ENCODE results near the gene YTHDF1.
"Not testable (repeated sequence)": the region's sequence is repeated elsewhere in the genome, so short reads cannot be mapped to it uniquely, and the experiment has no call there.

The YTHDF1 gene

DNA sequence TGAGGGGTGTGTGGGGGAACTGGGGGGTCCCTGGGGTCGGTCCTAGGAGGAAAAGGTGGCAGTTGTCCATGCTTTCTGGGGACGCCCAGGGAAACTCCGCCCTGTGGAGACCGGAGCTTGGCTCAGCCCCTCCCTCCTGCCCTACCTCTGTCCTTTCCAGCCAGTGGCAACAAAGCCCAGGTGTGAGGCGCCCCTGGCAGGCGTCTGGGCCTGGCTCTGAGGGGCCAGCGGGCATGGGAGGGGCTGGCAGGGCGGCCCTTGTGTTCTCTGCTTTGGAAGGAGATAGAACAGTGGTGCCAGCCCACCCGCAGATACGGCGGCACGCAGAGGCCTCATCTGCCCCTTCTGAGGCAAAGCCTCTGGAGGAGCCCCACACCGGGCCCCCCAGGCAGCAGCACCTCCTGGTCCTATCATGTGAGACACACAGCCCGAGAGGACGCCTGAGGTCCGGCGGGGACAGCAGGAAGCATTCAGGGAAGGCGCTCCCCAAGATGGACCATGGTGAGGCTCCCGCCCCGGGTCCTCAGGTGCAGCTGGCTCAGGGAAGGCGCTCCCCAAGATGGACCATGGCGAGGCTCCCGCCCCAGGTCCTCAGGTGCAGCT is 47.9 kb downstream of the YTHDF1 start:
- no peak for DNase-seq

- DNase-seq: no peak
These were observed 48.7 kb downstream of the YTHDF1 start for GRCh38 chr20:63167026-63167917.

DNA sequence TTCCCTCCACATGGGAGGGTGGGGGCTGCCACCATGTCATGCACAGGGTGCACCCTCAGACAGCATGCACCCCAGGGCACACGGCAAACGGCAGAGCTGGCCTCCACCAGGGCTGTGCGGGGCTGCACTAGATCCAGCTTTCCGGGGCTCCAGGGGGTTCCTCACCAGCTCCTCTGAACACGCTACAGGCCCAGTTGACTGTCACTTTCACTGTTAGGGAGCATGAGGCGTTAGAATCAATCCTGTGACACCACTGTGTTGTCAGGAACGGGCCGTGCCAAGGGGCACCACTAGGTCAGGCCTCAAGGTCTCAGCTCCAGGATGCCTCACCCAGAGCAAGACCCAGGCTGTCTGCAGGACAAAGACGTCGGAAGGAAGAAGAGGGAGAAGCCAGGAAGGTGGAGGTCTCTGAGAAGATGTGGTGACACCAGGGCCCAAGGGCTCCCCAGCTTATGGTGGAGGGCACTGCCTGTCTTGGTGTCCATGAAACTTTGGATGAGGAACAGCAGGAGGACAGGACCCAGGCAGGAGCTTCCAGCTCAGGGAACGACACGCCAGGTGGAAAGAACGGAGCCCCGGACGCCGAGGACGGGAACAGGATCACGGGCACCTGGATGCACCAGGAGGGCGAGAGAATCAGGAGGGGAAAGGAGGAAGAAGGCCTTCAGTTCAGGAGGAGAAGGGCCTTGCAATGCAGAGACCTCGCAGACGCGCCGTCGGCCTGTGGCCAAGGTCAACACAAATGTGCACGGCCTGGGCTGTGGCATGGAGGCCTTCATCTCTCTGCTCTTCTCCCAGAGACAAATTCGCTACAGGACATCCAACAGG is 49.5 kb downstream of the YTHDF1 start:
- DNase-seq: no peak

- DNase-seq: no peak
These were observed 50.4 kb downstream of the YTHDF1 start for GRCh38 chr20:63165356-63166192.

- no peak for DNase-seq
These were observed 51.2 kb downstream of the YTHDF1 start for GRCh38 chr20:63164484-63165355.

- no peak for DNase-seq
These were observed 52.1 kb downstream of the YTHDF1 start for GRCh38 chr20:63163596-63164483.

- no peak for DNase-seq
These were observed 52.8 kb downstream of the YTHDF1 start for GRCh38 chr20:63163171-63163570.

DNA sequence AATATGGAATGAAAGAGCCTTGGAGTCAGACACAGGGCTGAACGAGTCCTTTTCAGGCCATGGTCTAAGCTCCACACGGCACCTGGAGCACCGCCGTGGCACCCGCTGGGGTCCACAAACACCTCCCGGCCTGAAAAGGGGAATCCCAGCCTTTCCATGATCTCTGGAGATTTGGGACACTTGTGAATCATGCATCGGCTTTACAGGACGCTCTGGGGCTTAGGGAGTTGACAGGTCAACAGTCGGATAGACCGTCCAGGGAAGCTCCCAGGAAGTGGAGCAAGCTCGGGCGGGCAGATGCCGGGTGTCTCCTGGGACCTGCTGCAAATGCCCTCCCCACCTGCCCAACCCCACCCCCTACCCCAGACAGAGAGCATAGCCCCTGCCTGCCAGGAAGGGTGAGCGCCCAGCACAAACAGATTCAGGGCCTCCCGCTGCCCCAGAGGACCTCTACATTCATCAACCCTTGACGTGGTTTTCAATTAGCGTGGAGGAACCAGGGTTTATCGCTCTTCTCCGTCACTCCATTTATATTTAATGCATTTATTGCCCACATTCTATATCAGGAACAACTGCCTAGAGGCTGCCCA is 53.6 kb downstream of the YTHDF1 start:
- DNase-seq: no peak

DNA sequence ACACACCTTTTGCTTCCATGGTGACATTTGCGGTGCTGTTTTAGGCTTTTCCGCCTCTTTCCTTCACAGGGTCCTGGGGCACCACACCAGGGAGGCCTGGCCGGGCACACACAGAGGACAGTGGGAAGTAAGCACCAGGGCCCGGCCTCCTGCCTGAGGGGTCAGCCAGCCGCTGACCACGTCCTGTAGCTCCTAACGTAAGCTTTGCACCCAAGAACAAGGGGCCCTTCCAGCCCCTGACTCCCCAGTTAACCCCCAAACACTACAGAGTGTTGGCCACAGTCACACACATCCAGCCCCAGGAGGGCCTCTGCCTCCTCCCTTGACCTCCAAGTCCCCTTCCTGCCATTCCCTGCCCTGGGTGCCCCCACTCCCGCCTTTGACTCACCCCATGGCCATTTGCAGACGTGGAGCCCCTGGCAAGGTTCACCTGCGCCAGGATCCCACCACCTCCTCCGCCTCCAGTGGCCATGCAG is 54.7 kb downstream of the YTHDF1 start:
- DNase-seq: no peak

DNA sequence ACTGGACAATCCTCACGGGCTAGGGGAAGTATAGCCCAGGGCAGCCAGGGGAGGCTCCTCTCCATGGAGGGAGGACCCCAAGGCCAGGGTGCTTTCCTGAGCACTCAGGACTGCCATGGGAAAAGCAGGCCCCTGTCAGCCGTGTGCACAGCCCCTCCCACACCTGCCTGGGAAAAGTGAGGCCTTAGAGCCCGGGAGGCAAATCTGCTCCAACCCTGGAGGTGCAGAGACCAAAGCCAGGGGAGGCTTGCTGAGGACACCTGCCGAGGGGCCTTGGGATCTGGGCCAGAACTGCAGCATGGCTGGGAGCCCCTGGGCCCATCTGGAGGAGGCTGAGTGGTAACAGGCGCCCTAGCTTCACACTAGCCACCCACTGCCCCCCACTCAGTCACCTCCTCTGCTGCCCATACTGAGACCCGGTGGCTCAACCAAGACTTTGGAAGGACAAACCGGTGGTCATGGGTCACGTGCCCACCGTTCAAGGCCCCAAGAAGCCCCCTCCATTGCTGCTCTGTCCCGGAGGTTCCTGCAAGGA is 55.2 kb downstream of the YTHDF1 start:
- DNase-seq: no peak

GRCh38 chr20:63159826-63160640 is 55.9 kb downstream of the YTHDF1 start:
- DNase-seq: no peak

GRCh38 chr20:63159251-63159650 is 56.7 kb downstream of the YTHDF1 start:
- DNase-seq: not testable (repeated sequence)

- no peak for DNase-seq
These were observed 57.1 kb downstream of the YTHDF1 start for GRCh38 chr20:63158845-63159244.

- DNase-seq: no peak
These were observed 57.6 kb downstream of the YTHDF1 start for GRCh38 chr20:63158352-63158751.

GRCh38 chr20:63157431-63157830 is 58.5 kb downstream of the YTHDF1 start:
- not testable (repeated sequence) for DNase-seq

GRCh38 chr20:63156221-63156671 is 59.7 kb downstream of the YTHDF1 start:
- no peak for DNase-seq

DNA sequence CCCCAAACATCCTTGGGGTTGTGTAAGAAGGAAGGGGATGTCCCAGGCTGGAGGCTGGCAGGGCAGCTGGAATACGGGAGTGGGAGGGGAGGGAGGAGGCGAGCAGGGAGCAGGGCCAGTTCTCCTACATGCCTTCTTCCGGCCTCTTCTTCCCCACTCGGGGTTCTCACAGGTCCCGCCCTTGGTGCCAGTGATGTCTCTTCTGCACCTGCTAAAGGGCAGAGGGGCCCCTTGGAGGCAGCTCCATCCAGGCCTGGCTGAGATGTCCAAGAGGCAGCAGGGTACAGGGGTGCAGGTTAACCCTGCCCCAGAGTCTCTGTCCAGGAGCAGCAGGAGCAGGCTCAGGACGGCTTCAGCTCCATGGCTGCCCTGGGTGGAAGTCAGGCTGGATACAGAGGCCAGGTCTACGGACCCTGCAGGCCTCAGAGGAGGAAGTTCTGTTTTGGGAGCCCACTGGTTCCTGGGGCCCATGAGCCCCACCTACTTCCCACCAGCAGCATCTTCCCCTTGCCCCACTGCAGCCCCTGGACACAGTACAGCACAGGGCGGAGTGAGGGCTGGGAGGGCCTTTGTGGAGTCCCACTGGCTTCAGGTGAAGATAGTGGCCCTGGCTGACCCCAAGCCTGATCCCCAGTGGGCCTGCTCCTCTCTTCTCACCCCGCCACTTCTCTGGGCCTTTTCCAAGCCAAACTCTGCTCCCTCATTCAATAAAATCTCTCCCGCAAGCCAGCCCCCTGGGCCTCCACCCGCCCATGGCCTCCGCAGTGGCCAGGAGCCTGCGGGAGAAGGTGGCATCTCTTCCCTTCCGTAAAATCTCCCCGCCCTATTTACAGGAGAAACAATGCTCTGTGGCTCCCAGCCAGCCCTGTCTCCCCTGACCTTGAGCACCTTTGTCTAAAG is 60.4 kb downstream of the YTHDF1 start:
- DNase-seq: no peak

DNA sequence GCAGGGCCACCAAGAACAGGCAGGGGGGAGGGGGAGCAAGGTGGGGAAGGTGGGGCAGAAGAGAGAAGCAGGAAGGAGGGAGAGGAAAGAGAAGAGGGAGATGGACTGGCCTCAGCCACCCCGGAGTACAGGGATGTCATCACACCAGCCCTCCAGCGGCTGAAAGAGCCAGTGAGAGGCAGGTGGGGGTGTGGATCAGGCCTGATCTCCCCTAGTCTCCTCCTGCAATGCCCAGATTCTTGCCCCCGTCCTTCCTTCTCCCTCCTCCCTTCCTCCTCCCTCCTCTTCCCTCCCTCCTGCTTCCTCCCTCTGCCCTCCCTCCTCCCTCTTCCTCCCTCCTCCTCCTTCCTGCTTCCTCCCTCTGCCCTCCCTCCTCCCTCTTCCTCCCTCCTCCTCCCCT is 61.5 kb downstream of the YTHDF1 start:
- no peak for DNase-seq
